Kidney glomerular epithelial cell (primary cell): ENCODE results near the gene PAPSS2.
A peak's percentile ranks its signal among the peaks of the same experiment; 100 is the strongest.
"Not testable (repeated sequence)": the region's sequence is repeated elsewhere in the genome, so short reads cannot be mapped to it uniquely, and the experiment has no call there.

Experiments
- DNase-seq: peaks from one replicate; lab custom pipeline; 2025; lab: John Stamatoyannopoulos, UW

PAPSS2 gene

GRCh38 chr10:87705339-87705738 lies 45.7 kb downstream of the PAPSS2 start:
- no peak for DNase-seq

GRCh38 chr10:87706731-87707130 lies 47.1 kb downstream of the PAPSS2 start:
- no peak for DNase-seq

GRCh38 chr10:87707254-87707653 lies 47.6 kb downstream of the PAPSS2 start:
- DNase-seq, result no peak

GRCh38 chr10:87712913-87713616 lies 53.4 kb downstream of the PAPSS2 start:
- no peak for DNase-seq

GRCh38 chr10:87713707-87714106 lies 54.0 kb downstream of the PAPSS2 start:
- DNase-seq, result no peak

GRCh38 chr10:87715552-87716347 lies 56.1 kb downstream of the PAPSS2 start:
- no peak for DNase-seq

GRCh38 chr10:87716348-87716670 lies 56.6 kb downstream of the PAPSS2 start:
- no peak for DNase-seq

- no peak for DNase-seq
Measured at GRCh38 chr10:87720665-87721064, 61.0 kb downstream of the PAPSS2 start.

GRCh38 chr10:87721781-87722180 lies 62.1 kb downstream of the PAPSS2 start:
- no peak for DNase-seq

- DNase-seq, result no peak
Measured at GRCh38 chr10:87722716-87723115, 63.0 kb downstream of the PAPSS2 start.

- DNase-seq, result no peak
Measured at GRCh38 chr10:87723500-87723899, 63.8 kb downstream of the PAPSS2 start.

- no peak for DNase-seq
Measured at GRCh38 chr10:87724789-87725188, 65.1 kb downstream of the PAPSS2 start.

GRCh38 chr10:87729940-87730339 lies 70.3 kb downstream of the PAPSS2 start:
- DNase-seq, result no peak

GRCh38 chr10:87733081-87733480 lies 73.4 kb downstream of the PAPSS2 start:
- no peak for DNase-seq

GRCh38 chr10:87734987-87735827 lies 75.5 kb downstream of the PAPSS2 start:
- DNase-seq, result peak; percentile 15

- DNase-seq, result not testable (repeated sequence)
Measured at GRCh38 chr10:87738253-87738652, 78.6 kb downstream of the PAPSS2 start.

GRCh38 chr10:87739703-87740102 lies 80.0 kb downstream of the PAPSS2 start:
- DNase-seq, result no peak

GRCh38 chr10:87740254-87740655 lies 80.6 kb downstream of the PAPSS2 start:
- peak; percentile 31 for DNase-seq

- DNase-seq, result not testable (repeated sequence)
Measured at GRCh38 chr10:87742992-87743610, 83.4 kb downstream of the PAPSS2 start.

- DNase-seq, result no peak
Measured at GRCh38 chr10:87744606-87745005, 84.9 kb downstream of the PAPSS2 start.

GRCh38 chr10:87746911-87747310 lies 87.2 kb downstream of the PAPSS2 start:
- no peak for DNase-seq

GRCh38 chr10:87748244-87748643 lies 88.6 kb downstream of the PAPSS2 start:
- DNase-seq, result not testable (repeated sequence)
